C4-2B (cell line): ENCODE results near the gene MUC6.

ENCODE experiments used
- ZFX ChIP-seq: fragments of 450-650 bp; IDR thresholded peaks from 2 replicates; pipeline ENCODE4 v1.6.1; 2017
- TF ChIP-seq, protein P1 (sequence below): fragments of 450-650 bp; conservative IDR thresholded peaks from 2 replicates; pipeline ENCODE4 v1.5.1; 2017; ENCODE audit warnings: mild to moderate bottlenecking

DNA sequence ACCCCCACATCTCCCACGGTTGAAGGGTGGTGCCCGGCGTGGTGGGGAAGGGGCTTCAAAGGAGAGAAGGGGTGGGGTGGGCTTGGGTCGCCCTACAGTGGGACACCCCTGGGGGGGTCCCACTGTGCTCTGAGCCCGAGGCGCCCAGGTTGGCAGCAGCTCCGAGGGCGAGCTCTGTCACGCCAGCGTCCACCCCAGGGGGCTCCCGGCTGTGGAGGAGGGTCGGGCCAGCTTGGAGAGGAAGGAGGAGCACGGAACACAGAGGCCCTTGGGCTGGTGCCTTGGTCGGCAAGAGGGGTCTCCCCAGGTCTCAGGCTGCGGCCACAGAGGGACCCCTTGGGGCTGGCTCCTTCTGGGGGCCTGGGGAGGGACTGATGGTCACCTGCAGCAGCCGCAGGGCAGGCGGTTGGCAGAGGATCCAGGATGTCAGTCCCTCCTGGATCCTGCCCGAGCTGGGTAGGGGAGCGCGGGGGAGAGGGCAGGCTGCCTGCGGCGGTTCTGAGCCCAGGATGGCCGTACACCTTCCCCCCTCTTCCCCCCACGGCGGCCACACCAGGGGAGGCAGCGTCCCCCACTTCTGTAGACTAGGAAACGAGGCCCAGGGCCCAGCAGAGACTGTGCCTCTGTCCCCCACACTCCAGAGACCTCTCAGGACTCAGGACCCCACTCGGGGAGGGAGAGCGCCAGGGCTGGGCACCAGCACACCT is 788 bp downstream of the MUC6 start:
- TF ChIP-seq, protein P1, sequence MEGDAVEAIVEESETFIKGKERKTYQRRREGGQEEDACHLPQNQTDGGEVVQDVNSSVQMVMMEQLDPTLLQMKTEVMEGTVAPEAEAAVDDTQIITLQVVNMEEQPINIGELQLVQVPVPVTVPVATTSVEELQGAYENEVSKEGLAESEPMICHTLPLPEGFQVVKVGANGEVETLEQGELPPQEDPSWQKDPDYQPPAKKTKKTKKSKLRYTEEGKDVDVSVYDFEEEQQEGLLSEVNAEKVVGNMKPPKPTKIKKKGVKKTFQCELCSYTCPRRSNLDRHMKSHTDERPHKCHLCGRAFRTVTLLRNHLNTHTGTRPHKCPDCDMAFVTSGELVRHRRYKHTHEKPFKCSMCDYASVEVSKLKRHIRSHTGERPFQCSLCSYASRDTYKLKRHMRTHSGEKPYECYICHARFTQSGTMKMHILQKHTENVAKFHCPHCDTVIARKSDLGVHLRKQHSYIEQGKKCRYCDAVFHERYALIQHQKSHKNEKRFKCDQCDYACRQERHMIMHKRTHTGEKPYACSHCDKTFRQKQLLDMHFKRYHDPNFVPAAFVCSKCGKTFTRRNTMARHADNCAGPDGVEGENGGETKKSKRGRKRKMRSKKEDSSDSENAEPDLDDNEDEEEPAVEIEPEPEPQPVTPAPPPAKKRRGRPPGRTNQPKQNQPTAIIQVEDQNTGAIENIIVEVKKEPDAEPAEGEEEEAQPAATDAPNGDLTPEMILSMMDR = no peak
- no peak for TF ChIP-seq ZFX
